Measurements from ENCODE around the gene FAM199X.
"Not testable (repeated sequence)": the region's sequence is repeated elsewhere in the genome, so short reads cannot be mapped to it uniquely, and the experiment has no call there.

Gene FAM199X

DNA sequence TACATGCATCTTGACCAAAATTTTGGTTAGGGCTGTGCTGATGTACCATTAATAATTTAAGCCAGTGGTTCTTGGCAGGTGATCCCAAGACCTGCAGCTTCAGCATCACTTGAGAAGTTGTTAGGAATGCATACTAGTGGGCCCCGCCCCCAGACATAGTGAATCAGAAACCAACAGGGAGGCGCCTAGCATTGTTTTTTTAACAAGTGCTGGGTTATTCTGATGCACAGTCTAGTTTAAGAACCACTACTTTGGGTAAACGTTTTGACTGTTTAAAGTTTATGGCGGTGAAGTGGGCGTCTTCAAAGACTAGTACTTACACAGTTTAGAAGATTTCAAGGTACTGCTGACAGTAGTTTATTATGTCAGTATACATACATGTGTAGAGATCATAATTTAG is 23.6 kb downstream of the FAM199X start:
- DNase-seq (ENCODE audit: low read depth, low spot score): no peak

DNA sequence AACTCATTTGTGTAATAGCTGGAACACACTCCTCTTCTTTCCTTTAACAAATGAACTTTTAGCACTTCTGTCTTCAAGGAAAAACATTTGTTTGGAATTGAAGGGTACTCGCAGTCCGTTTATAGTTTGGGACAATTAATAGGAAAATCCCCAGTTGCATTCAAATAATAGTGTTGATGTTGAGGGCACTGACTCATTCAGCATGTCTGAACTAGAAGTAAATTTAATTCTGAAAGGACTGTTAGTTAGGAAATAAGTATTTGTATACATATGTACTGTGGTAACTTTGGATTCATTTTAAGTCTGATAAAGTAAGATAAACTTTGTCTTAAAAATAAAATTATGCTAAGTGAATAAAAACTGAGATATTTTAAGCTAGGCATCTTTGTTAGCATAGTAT is 27.2 kb downstream of the FAM199X start:
- no peak for DNase-seq (ENCODE audit: low read depth, low spot score)

DNA sequence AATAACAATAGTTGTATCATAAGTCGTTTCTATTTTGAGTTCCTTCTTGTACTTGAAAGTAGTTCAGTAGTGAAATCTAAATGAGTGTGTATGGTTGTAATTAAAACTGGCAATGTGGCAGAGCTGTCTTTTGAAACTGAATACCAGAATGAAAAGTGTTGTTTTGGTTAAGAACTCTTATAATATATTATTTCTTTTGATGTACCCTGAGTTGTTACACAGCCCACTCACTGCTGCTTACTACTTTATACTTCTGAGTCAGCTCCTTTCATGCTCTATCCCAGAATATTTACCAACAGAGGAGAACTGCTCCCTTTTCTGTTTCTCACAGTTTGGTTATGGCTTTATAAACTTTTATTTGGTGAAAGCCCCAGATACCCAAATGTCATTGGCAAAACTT is 28.8 kb downstream of the FAM199X start:
- no peak for DNase-seq (ENCODE audit: low read depth, low spot score)

DNA sequence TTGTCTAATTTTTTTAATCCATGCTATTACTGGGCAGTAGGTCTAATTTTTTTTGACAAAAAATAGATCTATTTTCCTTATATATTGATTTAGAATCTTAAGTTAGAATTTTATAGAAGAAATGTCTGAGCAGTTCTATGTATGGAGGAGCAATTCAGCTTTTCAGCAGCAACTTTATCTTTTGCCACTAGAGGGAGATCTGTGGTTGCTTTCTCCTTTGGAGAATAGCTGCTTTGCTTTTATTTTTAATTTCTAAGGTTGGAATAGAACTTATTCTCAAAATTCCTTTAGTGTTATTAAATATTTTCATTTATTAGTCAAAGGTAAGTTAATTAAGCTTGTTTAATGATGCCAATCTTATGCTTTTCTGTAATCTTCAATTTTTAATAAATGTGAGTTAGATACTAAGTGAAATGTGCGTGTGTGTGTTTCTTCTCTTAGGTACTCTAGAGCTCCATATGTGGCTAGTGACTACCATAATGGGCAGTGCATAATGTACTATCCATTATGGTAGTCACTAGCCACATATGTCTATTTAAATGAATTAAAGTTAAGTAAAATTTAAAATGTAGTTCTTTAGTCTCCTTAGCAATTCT is 29.3 kb downstream of the FAM199X start:
- DNase-seq (ENCODE audit: low read depth, low spot score): no peak

DNA sequence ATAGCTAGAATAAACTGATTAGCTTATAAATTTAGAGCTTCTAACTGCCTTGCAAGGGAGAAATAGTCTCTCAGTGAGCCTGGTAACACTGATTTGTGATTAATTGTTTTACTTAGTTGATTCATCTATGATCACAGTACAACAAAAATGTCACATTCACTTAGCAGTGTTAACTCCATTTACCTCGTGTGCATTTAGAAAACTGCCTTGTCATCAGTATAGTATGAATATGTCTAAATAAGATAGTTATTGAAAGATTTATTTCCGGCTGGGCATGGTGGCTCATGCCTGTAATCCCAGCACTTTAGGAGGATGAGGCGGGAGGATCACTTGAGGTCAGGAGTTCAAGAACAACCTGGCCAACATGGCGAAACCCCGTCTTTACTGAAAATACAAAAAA is 39.3 kb downstream of the FAM199X start:
- DNase-seq (ENCODE audit: low read depth, low spot score): no peak

DNA sequence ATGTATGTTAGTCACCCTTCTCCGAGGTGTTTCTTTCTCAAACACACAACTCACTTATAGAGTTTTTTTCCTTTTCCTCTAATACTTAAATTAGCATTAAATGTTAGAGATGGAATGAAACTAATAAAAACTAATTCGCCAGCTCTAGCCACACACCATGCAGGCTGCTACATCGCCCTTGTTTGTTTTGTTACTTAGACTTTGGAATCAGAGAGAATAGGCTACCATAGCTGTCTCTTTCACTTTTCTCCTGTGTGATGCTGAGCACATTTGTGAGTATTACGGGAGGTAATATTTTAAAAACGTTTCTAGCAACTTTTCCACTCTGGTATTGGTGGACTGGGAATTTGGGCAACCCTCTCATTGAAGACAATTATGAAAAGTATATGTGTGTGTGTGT is 44.9 kb downstream of the FAM199X start:
- DNase-seq (ENCODE audit: low read depth, low spot score): no peak

DNA sequence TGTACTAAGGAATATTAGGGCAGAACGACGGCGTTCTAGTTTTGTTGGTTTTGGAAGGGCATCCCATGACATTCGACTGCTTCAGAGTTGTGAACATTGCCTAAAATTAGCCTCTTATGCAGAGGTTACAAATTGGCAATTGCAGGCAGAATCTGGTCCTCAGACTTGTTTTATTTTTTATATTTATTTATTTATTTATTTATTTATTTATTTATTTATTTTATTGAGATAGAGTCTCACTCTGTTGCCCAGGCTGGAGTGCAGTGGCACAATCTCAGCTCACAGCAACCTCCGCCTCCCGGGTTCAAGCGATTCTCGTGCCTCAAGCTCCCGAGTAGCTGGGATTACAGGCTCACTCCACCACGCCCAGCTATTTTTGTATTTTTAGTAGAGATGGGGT is 63.8 kb downstream of the FAM199X start:
- not testable (repeated sequence) for DNase-seq (ENCODE audit: low read depth, low spot score)
